ENCODE measurements around the gene CARD11.
A peak's percentile ranks its signal among the peaks of the same experiment; 100 is the strongest.
"Not testable (repeated sequence)": the region's sequence is repeated elsewhere in the genome, so short reads cannot be mapped to it uniquely, and the experiment has no call there.

CARD11 gene

DNA sequence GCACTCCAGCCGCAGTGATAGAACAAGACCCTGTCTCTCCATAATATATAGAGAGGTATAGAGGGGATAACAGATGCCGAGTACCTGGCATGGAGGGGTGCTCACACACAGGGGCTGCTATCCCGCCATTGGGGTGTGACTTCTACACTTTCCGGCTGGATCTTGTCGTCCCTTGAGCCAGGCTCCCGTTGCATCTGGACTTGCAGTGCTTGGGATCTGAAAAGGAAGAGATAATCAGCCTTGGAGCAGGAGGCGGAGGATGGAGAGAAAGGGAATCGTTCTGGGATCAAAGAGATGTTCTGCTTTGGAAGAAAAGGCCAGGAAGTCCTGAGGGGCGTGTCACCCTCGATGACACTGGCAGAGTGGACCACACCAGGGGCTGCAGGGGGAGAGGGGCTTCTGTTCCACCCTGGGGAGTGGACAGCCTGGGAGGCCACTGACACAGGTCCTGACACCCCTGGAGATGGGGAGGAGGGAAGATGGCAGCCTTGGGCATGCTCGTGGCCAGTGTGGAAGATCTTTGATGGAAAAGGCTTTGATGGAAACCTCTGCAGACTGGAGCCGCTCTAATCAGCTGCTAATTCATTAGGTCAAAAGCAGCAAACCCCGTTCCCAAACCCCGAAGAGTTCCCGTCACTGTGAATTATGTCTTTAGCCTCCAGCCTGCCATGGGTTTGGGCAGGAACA is 85.1 kb downstream of the CARD11 start:
- DNase-seq (peak in 1 of 2 donors; percentile 7), ATAC-seq (no peak)
- Mint-ChIP-seq H3K4me3 (peak overlapping the region in 1 of 2 donors; percentile 54), H3K27ac (peak overlapping the region; percentile 79 to 95), H3K9me3 (no peaks in the 10 kb centered on the region), H3K4me1 (peaks cover 87% of the 10 kb centered on the region), H3K27me3 (no peaks in the 10 kb centered on the region)

DNA sequence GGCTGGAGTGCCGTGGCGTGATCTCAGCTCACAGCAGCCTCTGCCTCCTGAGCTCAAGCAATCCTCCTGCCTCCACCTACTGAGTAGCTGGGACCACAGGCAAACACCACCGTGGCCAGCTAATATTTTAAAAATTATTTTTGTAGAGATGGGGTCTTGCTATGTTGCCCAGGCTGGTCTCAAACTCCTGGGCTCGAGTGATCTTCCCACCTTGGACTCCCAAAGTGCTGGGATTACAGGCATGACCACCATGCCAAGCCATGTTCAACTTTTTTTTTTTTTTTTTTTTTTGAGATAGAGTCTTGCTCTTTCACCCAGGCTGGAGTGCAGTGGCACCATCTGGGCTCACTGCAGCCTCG is 86.3 kb downstream of the CARD11 start:
- DNase-seq, H3K9me3 Mint-ChIP-seq, ATAC-seq, H3K27me3 Mint-ChIP-seq: not testable (repeated sequence)
- Mint-ChIP-seq H3K27ac (peak overlapping the region; percentile 85 to 87), H3K4me3 (peak overlapping the region; percentile 35 to 39), H3K4me1 (peaks cover 84% of the 10 kb centered on the region)

DNA sequence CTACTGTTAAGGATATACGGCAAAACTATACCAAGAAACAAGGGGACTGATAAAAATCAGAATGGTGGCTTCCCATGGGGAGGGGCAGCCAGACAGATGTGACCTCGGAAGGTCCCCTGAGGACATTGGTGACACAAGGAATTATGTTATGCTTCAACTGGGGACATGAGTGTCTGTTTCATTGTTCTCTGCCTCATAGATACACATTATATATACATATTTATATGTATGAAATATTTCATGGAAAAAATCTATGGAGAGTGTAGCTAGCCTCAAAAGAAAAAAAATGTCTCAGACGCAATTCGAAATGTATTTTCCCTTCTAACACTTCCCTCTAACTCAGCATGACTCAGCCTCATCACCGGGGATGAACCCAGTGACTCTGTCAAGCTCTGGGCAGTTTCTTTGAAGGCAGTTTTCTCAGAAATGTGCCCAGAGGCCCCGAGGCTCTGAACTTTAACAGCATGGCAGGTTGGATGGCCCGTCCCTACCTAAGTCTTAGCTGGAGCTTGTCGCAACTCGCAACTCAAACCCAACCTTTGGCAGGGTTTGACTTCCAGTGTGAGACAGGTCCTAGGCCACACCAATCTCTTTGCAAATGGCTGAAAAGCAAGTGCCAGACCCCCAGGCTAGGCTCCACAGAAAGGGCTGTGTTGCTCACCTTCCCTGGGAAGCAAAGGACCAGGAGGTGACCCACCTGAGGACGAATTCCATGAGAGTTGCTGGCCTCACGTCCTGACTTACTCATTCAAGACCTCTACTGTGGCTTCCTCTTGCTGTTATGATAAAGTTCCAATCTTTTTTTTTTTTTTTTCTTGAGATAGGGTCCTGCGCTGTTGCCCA is 86.9 kb downstream of the CARD11 start:
- DNase-seq (peak; percentile 31 to 55), ATAC-seq (peak; percentile 83)
- peak overlapping the region; percentile 85 to 87 for H3K27ac Mint-ChIP-seq
- H3K4me1 Mint-ChIP-seq, result peaks cover 84% of the 10 kb centered on the region
- peaks cover 0 to 7% of the 10 kb centered on the region in 2 donors for H3K9me3 Mint-ChIP-seq
- H3K27me3 Mint-ChIP-seq, result no peaks in the 10 kb centered on the region
- H3K4me3 Mint-ChIP-seq, result peak overlapping the region; percentile 39 to 46

DNA sequence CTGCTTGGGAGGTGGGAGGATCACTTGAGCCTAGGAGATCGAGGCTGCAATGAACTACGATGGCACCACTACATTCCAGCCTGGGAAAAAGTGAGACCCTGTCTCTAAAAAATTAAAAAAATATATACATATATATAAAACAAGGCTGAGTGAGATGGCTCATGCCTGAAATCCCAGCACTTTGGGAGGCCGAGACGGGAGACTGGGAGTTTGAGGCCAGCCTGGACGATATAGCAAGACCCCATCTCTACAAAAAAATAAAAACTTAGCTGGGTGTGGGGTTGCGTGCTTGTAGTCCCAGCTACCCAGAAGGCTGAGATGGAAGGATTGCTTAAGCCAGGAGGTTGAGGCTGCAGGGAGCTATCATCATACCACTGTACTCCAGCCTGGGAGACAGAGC is 87.6 kb downstream of the CARD11 start:
- Mint-ChIP-seq H3K27me3 (no peaks in the 10 kb centered on the region), H3K4me1 (peaks cover 88% of the 10 kb centered on the region), H3K4me3 (no peak overlapping the region), H3K27ac (peak overlapping the region in 1 of 2 donors; percentile 59), H3K9me3 (peaks cover 2 to 11% of the 10 kb centered on the region in 2 donors)
- no peak for ATAC-seq
- DNase-seq, result peak in 1 of 2 donors; percentile 6

DNA sequence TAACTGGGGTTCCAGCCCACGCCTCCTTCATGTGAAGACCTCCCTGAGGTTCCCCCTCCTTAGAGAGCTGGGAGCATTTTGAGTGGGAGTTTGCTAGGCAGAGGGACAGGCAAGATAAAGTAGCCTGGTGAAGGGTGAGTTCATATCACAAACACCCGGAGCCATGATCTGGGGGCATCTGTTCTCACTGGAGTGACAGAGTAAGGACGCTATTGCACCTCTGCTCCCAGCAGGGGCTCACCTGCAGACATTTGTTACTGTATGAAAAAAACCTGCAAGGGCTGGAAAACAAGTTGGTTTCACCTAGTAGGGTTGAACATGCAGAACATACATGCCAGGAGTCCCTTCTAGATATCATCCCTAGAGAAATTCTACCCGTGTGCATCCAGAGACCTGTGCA is 88.4 kb downstream of the CARD11 start:
- Mint-ChIP-seq H3K4me3 (peak overlapping the region; percentile 55 to 68), H3K27ac (peak overlapping the region in 1 of 2 donors; percentile 27), H3K9me3 (peaks cover 11 to 19% of the 10 kb centered on the region in 2 donors), H3K4me1 (peaks cover 96% of the 10 kb centered on the region), H3K27me3 (no peaks in the 10 kb centered on the region)
- DNase-seq (peak in 1 of 2 donors; percentile 8), ATAC-seq (no peak)

DNA sequence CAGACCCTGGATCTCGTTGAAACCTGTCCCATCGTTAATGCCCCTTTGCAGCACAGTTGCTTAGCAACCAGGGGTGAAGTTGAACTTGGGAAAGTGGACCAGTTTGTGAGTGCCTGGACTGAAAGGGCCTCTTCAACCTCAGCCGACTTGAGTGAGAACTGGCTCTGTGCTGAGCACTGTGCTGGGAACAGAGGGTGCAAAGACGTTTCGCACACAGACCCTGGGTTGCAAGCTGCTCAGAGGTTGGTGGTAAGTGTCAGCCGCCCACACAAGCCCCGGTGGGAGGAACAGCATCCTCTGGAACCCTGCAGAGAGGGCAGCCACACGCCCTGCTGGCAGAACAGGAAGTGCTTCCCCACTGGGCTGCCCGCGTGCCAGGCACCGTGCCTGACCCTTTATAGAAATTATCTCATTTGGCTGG is 89.2 kb downstream of the CARD11 start:
- Mint-ChIP-seq H3K4me1 (peaks cover 94% of the 10 kb centered on the region), H3K4me3 (peak overlapping the region; percentile 55 to 68), H3K27me3 (no peaks in the 10 kb centered on the region), H3K9me3 (peaks cover 13 to 21% of the 10 kb centered on the region in 2 donors), H3K27ac (peak overlapping the region; percentile 63 to 88)
- DNase-seq, result peak; percentile 23 to 55
- peak; percentile 68 for ATAC-seq

DNA sequence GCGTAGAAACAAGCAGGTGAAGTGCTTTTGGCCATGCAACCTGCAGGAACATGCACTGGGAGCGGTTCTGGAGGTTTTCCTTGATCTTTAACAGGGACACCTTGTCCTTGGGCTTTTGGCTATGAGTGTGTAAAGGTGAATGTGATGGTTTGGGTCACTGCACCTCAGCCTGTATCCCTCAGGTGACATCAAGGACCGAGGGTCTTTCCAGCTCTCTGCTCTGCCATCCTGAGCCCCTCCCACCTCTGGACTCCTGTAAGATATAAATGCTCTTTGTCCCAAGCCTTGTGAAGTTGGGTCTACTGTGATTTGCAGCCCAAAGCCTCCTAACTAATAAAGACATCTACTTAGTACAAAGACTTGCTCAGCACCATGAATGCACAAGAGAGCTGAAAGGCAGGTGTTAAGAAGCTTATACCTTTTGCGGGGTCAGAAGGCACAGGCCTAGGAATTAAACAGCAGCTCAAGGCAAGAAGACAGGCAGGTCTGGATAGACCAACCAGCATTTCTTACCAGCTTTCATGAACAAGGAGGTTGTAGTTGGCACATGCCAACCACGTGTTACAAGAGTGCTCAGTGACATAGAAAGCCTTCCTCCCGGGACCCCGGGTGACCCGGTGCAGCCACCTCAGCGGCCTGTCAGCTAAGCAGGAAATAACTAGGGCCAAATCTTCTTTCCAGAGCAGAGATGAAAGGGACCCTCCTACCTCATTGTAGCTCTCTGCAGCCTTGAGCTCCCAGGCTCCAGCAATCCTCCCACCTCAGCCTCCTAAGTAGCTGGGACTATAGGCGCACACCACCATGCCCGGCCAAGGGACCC is 89.9 kb downstream of the CARD11 start:
- ATAC-seq (peak; percentile 27), DNase-seq (peak in 1 of 2 donors; percentile 16)
- Mint-ChIP-seq H3K27me3 (no peaks in the 10 kb centered on the region), H3K27ac (peak overlapping the region in 1 of 2 donors; percentile 54), H3K4me1 (peaks cover 94% of the 10 kb centered on the region), H3K4me3 (peak overlapping the region in 1 of 2 donors; percentile 68), H3K9me3 (peaks cover 13 to 26% of the 10 kb centered on the region in 2 donors)

DNA sequence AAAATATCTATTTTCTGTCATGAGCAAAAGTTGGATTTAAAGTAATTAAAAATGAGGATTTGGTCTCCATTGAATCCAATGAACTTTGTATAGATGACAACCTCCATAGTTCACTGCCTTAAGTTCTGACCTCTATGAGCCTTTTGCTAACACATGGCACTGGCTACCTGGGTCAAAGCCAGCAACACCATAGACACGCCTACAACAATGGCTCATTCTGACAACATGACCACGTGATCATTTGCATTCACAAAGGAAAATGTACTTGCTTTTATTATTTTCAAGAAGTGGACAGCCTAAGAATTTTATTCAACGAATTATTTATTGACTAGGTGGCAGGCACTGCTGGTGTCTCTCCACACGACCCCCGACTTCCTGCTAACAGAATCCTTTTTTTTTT is 90.6 kb downstream of the CARD11 start:
- Mint-ChIP-seq H3K9me3 (peaks cover 13 to 26% of the 10 kb centered on the region in 2 donors), H3K4me1 (peaks cover 87% of the 10 kb centered on the region), H3K4me3 (no peak overlapping the region), H3K27me3 (no peaks in the 10 kb centered on the region), H3K27ac (peak overlapping the region in 1 of 2 donors; percentile 25)
- DNase-seq (no peak), ATAC-seq (no peak)

DNA sequence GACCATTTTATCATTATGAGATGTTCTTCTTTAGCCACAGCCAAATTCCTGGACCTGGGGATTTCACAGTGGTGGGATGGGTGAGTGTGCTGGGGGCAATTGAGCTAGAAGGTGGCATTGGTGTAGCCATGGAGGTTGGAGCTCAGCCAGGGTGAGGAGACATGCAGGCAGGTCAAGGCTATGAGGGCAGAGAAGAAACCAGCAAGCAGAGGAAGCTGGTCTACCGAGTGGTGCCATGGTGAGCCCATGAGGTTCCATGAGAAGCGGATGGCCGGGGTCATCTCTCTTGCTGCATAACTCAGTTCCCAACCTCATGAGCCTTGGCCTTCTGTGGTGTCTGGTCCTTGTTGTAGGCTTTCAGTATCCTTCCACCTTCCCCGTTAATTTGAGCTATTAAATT is 91.4 kb downstream of the CARD11 start:
- H3K4me1 Mint-ChIP-seq, result peaks cover 86% of the 10 kb centered on the region
- no peak for ATAC-seq
- peaks cover 13 to 26% of the 10 kb centered on the region in 2 donors for H3K9me3 Mint-ChIP-seq
- peak overlapping the region in 1 of 2 donors; percentile 42 for H3K27ac Mint-ChIP-seq
- H3K4me3 Mint-ChIP-seq, result peak overlapping the region; percentile 23 to 44
- no peaks in the 10 kb centered on the region for H3K27me3 Mint-ChIP-seq
- DNase-seq, result peak in 1 of 2 donors; percentile 6

DNA sequence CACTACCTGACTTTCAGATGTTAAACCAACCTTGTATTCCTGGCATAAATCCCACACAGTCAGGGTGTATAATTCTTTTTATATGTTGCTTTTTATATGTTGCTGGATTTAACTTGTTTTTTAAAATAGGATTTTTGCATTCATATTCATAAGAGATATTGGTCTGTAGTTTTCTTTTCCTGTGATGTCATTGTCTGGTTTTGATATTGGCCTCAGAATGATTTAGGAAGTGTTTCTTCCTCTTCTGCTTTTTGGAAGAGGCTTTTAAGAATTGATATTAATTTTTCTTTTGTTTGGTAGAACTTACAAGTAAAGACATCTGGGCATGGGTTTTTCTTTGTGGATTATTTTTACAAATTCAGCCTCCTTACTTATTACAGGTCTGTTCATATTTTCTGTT is 93.1 kb downstream of the CARD11 start:
- H3K4me3 Mint-ChIP-seq, result peak overlapping the region; percentile 30 to 44

DNA sequence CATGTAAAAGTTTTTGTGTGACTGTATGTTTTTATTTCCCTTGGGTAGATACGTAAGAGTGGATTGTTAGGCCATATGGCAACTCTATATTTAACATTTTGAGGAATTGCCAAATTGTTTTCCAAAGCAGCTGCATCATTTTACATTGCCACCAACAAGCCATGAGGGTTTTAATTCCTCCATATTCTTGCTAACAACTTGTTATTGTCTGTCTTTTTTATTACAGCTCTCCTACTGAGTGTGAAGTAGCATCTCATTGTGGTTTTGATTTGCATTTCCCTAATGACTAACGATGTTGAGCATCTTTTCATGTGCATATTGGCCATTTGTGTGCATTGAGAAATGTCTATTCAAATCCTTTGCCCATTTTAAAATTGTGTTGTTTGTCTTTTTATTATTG is 94.9 kb downstream of the CARD11 start:
- ATAC-seq (no peak), DNase-seq (no peak)
- Mint-ChIP-seq H3K4me3 (no peak overlapping the region), H3K27me3 (no peaks in the 10 kb centered on the region), H3K4me1 (peaks cover 60% of the 10 kb centered on the region), H3K9me3 (peaks cover 13 to 26% of the 10 kb centered on the region in 2 donors), H3K27ac (no peak overlapping the region)

More for the DNA sequence above, 93.1 kb downstream of the CARD11 start:
- Mint-ChIP-seq H3K27me3 (no peaks in the 10 kb centered on the region), H3K9me3 (peaks cover 13 to 26% of the 10 kb centered on the region in 2 donors), H3K4me1 (peaks cover 78% of the 10 kb centered on the region), H3K27ac (peak overlapping the region in 1 of 2 donors; percentile 10)
- DNase-seq, result no peak
- no peak for ATAC-seq

DNA sequence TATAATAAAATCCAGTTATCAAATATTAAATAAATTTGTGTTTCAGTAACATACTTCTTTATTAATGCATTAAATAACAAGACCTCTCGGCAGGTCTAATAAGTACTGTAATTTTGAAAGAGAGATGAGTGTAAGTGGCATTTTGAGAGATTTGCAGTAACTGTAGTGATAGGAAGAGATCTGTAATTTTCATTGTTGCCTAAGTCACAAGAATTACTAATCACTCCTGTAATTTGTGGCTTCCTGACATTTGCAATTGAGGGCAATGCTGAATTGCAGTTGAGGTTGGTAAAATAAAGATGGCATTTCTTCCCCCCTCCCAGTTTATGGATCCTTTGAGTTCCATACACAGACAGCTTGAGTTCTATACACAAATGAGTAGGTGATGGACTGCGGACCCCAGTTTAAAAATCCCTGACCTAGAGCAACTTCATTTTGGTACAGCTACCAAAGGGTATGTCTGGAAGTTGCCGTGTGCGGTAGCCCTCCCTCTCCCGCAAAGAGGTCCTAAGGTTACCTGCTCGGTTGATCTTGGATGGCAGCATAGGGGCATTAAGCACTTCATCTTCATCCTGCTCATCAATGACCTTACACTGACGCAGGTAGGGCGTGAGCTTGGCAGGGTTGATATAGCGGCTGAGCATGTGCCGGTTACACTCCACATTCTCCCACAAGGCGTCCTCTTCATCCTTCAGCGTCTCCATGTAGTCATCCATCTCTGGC is 96.4 kb downstream of the CARD11 start:
- H3K4me1 Mint-ChIP-seq, result peaks cover 58% of the 10 kb centered on the region
- H3K9me3 Mint-ChIP-seq, result peaks cover 13 to 24% of the 10 kb centered on the region in 2 donors
- DNase-seq, result no peak
- H3K27me3 Mint-ChIP-seq, result no peaks in the 10 kb centered on the region
- peak overlapping the region in 1 of 2 donors; percentile 70 for H3K27ac Mint-ChIP-seq
- no peak overlapping the region for H3K4me3 Mint-ChIP-seq
- ATAC-seq, result no peak

DNA sequence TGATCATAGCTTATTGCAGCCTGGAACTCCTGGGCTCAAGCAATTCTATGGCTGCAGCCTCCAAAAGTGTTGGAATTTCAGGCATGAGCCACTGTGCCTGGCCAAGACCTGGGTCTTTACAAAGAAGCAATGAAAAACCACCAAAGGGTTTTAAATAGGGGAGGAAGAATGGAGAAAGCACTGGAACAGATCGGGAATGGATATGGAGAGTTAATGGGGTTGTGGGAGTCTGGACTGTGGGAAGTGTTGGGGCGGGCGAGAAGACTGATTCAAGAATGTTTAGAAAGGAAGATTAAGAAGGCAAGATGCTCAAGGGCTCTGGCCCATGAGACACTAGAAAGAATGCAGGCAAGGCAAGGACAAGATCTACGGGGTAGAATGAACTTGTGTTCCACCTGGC is 98.5 kb downstream of the CARD11 start:
- peaks cover 54% of the 10 kb centered on the region for H3K4me1 Mint-ChIP-seq
- H3K4me3 Mint-ChIP-seq, result no peak overlapping the region
- H3K27me3 Mint-ChIP-seq, result no peaks in the 10 kb centered on the region
- ATAC-seq, result no peak
- H3K27ac Mint-ChIP-seq, result peak overlapping the region in 1 of 2 donors; percentile 73
- DNase-seq, result no peak
- H3K9me3 Mint-ChIP-seq, result peaks cover 1 to 7% of the 10 kb centered on the region in 2 donors

DNA sequence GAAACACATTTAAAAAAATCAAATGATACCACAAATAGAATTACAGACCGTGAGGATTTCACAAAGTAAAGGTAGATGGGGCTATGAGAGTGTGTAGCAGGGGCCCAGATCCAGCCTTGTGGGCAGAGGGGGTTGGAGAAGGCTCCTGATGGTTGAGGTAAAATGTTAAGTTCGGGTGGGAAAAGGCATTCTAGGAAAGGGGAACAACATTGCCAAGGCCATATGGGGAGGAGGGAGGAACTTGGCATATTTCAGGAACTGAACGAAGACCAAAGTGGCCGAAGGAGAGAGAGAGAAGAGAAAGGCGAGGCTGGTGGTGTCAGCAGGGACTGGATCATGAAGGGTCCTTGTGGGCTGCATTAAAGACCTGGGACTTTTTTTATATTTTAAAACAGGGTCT is 98.9 kb downstream of the CARD11 start:
- Mint-ChIP-seq H3K27me3 (no peaks in the 10 kb centered on the region), H3K9me3 (peaks cover 0 to 7% of the 10 kb centered on the region in 2 donors), H3K4me3 (no peak overlapping the region), H3K27ac (peak overlapping the region; percentile 16 to 40), H3K4me1 (peaks cover 57% of the 10 kb centered on the region)
- no peak for ATAC-seq
- no peak for DNase-seq

Measured in stimulated activated naive CD8-positive, alpha-beta T cell treated with anti-CD3 and anti-CD28 coated beads, Interleukin-15, amount 100 ng/mL, for 72 hours (primary cell).